IMR-90 (cell line): ENCODE measurements around the gene NCDN. TPM values are rescaled to one million over a fixed set of nuclear protein-coding genes. Genes with fewer than 3 reads are reported as not detected.

Experiments
- ATAC-seq: fragments of 200-7000 bp; cut with Tn5 transposase; 2 replicates; pipeline ENCODE4 v1.9.1; 2020; ENCODE audit warnings: low read depth, mild to moderate bottlenecking, moderate library complexity
- BruUV-seq: library from RNA; stranded (reverse); fragments of 400-500 nt; replicated peaks from 2 replicates; lab custom pipeline; 2021; lab: Mats Ljungman, UMichigan
- CTCF ChIA-PET: fragments of 300-600 bp; formaldehyde crosslinking; extraction: SDS; loops from one replicate; lab custom pipeline; 2021; ENCODE audit warnings: antibody characterized with exemption; lab: Yijun Ruan, JAX
- POLR2A ChIA-PET: fragments of 300-600 bp; sonication (Branson Sonifier 250); formaldehyde crosslinking; loops from one replicate; lab custom pipeline; 2022; ENCODE audit warnings: antibody characterized with exemption; ENCODE audit not compliant: unreplicated experiment; lab: Charles Lee
- DNase-seq: peaks from one replicate; pipeline ENCODE4 v3.0.0; 2013
- H2AFZ ChIP-seq: replicated peaks from 2 replicates; pipeline ENCODE3; 2013; ENCODE audit warnings: low read length, mild to moderate bottlenecking; ENCODE audit not compliant: poor library complexity
- H2AK5ac ChIP-seq: 2 replicates; pipeline ENCODE4 v1.6.1; 2013; ENCODE audit warnings: low read depth, low read length, inconsistent platforms
- H2AK9ac ChIP-seq: replicated peaks from 2 replicates; pipeline ENCODE3; 2013; ENCODE audit warnings: mild to moderate bottlenecking, low read depth, low read length, moderate library complexity; ENCODE audit not compliant: poor library complexity
- H2BK120ac ChIP-seq: 2 replicates; pipeline ENCODE4 v1.6.1; 2013; ENCODE audit warnings: low read depth, low read length, inconsistent platforms
- H2BK15ac ChIP-seq: 3 replicates; pipeline ENCODE4 v1.6.1; 2013; ENCODE audit warnings: low read depth, low read length, inconsistent platforms
- H2BK20ac ChIP-seq: 2 replicates; pipeline ENCODE4 v1.6.1; 2013; ENCODE audit warnings: low read depth, mild to moderate bottlenecking, inconsistent platforms, low read length, moderate library complexity
- H2BK5ac ChIP-seq: 2 replicates; pipeline ENCODE4 v1.6.1; 2013; ENCODE audit warnings: mild to moderate bottlenecking, low read depth, low read length, inconsistent platforms; ENCODE audit not compliant: poor library complexity, severe bottlenecking
- H3K14ac ChIP-seq: replicated peaks from 2 replicates; pipeline ENCODE4 v1.6.1; 2013; ENCODE audit warnings: low read depth, low read length, inconsistent platforms
- H3K18ac ChIP-seq: 2 replicates; pipeline ENCODE4 v1.6.1; 2013; ENCODE audit warnings: low read depth, low read length, control low read depth
- H3K23ac ChIP-seq: 2 replicates; pipeline ENCODE4 v1.6.1; 2013; ENCODE audit warnings: low read depth, low read length, inconsistent platforms
- H3K27ac ChIP-seq: 2 replicates; pipeline ENCODE4 v1.5.1; 2013; ENCODE audit warnings: mild to moderate bottlenecking, control low read depth, low read length; ENCODE audit not compliant: insufficient read depth
- H3K27me3 ChIP-seq: 2 replicates; pipeline ENCODE4 v1.6.1; 2013; ENCODE audit warnings: low read length; ENCODE audit not compliant: control insufficient read depth, insufficient read depth
- H3K36me3 ChIP-seq: 2 replicates; pipeline ENCODE4 v1.6.1; 2013; ENCODE audit warnings: low read length, mixed read lengths; ENCODE audit not compliant: control insufficient read depth, insufficient read depth
- H3K4ac ChIP-seq: 2 replicates; pipeline ENCODE4 v1.6.1; 2013; ENCODE audit warnings: low read depth, low read length, inconsistent platforms
- H3K4me1 ChIP-seq: 2 replicates; pipeline ENCODE4 v1.6.1; 2013; ENCODE audit warnings: low read length, mixed read lengths; ENCODE audit not compliant: control insufficient read depth, insufficient read depth
- H3K4me2 ChIP-seq: 2 replicates; pipeline ENCODE4 v1.6.1; 2013; ENCODE audit warnings: low read depth, mild to moderate bottlenecking, control low read depth, low read length, moderate library complexity
- H3K4me3 ChIP-seq: 2 replicates; pipeline ENCODE4 v1.5.1; 2013; ENCODE audit warnings: low read depth, mild to moderate bottlenecking, control low read depth, low read length, moderate library complexity; ENCODE audit not compliant: insufficient read depth
- H3K56ac ChIP-seq: 2 replicates; pipeline ENCODE4 v1.6.1; 2013; ENCODE audit warnings: low read length, inconsistent platforms; ENCODE audit not compliant: insufficient read depth; ENCODE audit errors: extremely low read depth
- H3K79me1 ChIP-seq, 2 experiments: 2 replicates each; pipeline ENCODE4 v1.6.1; 2013; ENCODE audit warnings: low read length in 2 of 2, inconsistent platforms in 1 of 2, low read depth in 1 of 2
- H3K9ac ChIP-seq: 2 replicates; pipeline ENCODE4 v1.6.1; 2013; ENCODE audit warnings: low read depth, low read length, control low read depth
- H3K9me1 ChIP-seq: 2 replicates; pipeline ENCODE4 v1.6.1; 2013; ENCODE audit warnings: low read length, inconsistent platforms; ENCODE audit not compliant: insufficient read depth
- H3K9me3 ChIP-seq: 2 replicates; pipeline ENCODE4 v1.6.1; 2013; ENCODE audit warnings: low read length; ENCODE audit not compliant: control insufficient read depth, insufficient read depth
- H4K20me1 ChIP-seq: 2 replicates; pipeline ENCODE4 v1.6.1; 2013; ENCODE audit warnings: low read length, inconsistent platforms; ENCODE audit not compliant: insufficient read depth
- H4K5ac ChIP-seq: 2 replicates; pipeline ENCODE4 v1.6.1; 2013; ENCODE audit warnings: mild to moderate bottlenecking, low read depth, low read length, control low read depth
- H4K8ac ChIP-seq, 2 experiments: 2 replicates each; pipeline ENCODE4 v1.6.1; 2013; ENCODE audit warnings: low read depth in 2 of 2, low read length in 2 of 2, control low read depth in 1 of 2, inconsistent platforms in 1 of 2
- H4K91ac ChIP-seq: 2 replicates; pipeline ENCODE4 v1.6.1; 2013; ENCODE audit warnings: low read depth, low read length, inconsistent platforms; ENCODE audit not compliant: insufficient read depth
- BHLHE40 ChIP-seq: fragments of 150-350 bp; IDR thresholded peaks from 2 replicates; pipeline ENCODE4 v1.6.1; 2016; ENCODE audit warnings: mild to moderate bottlenecking, low read depth, low read length
- CEBPB ChIP-seq: IDR thresholded peaks from 2 replicates; pipeline ENCODE4 v1.6.1; 2012; ENCODE audit warnings: low read depth, low read length, improper control_type of control experiment
- CHD1 ChIP-seq: IDR thresholded peaks from 2 replicates; pipeline ENCODE4 v1.6.1; 2012; ENCODE audit warnings: low read depth, low read length, improper control_type of control experiment
- FOS ChIP-seq: fragments of 150-350 bp; IDR thresholded peaks from 2 replicates; pipeline ENCODE4 v1.6.1; 2016; ENCODE audit warnings: low read depth, low read length
- MAFK ChIP-seq: IDR thresholded peaks from 2 replicates; pipeline ENCODE4 v1.6.1; 2012; ENCODE audit warnings: low read depth, low read length, improper control_type of control experiment
- MAZ ChIP-seq: IDR thresholded peaks from 2 replicates; pipeline ENCODE4 v1.6.1; 2012; ENCODE audit warnings: low read depth, mild to moderate bottlenecking, low read length, improper control_type of control experiment, moderate library complexity, borderline replicate concordance
- MXI1 ChIP-seq: IDR thresholded peaks from 2 replicates; pipeline ENCODE4 v1.6.1; 2012; ENCODE audit warnings: low read depth, mild to moderate bottlenecking, low read length, moderate library complexity, borderline replicate concordance
- NFE2L2 ChIP-seq: fragments of 150-350 bp; IDR thresholded peaks from 2 replicates; pipeline ENCODE4 v1.6.1; 2016; ENCODE audit warnings: low read depth, mild to moderate bottlenecking, low read length
- POLR2A ChIP-seq: IDR thresholded peaks from 2 replicates; pipeline ENCODE4 v1.6.1; 2012; ENCODE audit warnings: mild to moderate bottlenecking, low read depth, low read length
- RAD21 ChIP-seq: IDR thresholded peaks from 2 replicates; pipeline ENCODE4 v1.6.1; 2012; ENCODE audit warnings: low read length, improper control_type of control experiment
- RCOR1 ChIP-seq: IDR thresholded peaks from 2 replicates; pipeline ENCODE4 v1.6.1; 2012; ENCODE audit warnings: mild to moderate bottlenecking, low read length, improper control_type of control experiment; ENCODE audit not compliant: insufficient replicate concordance
- RFX5 ChIP-seq: IDR thresholded peaks from 2 replicates; pipeline ENCODE4 v1.8.0; 2012; ENCODE audit warnings: low read depth, mild to moderate bottlenecking, low read length, moderate library complexity
- SMC3 ChIP-seq: fragments of 150-350 bp; IDR thresholded peaks from 2 replicates; pipeline ENCODE4 v1.6.1; 2016; ENCODE audit warnings: low read depth, mild to moderate bottlenecking, antibody characterized with exemption, low read length, moderate library complexity
- WGBS, 2 experiments: methylation state at CpG; one replicate each; pipeline versions ENCODE4 v1.1.5 to v1.1.7; 2013; ENCODE audit warnings: missing lambda C conversion rate in 2 of 2; ENCODE audit not compliant: insufficient read length in 1 of 2; ENCODE audit errors: extremely low coverage in 2 of 2; 5-methylcytosine and 5-hydroxymethylcytosine counted together
- dilution Hi-C: fragments of 300-500 bp; cut with HindIII; formaldehyde crosslinking; loops from one replicate; pipeline ENCODE4 v1.14.3; 2018; ENCODE audit warnings: low sequenced_read_pairs; ENCODE audit not compliant: unreplicated experiment
- in situ Hi-C: fragments of 300-500 bp; cut with MboI; formaldehyde crosslinking; loops from 3 replicates; pipeline ENCODE4 v1.14.3; 2019; ENCODE audit warnings: low sequenced_read_pairs, inconsistent platforms, mixed read lengths
- intact Hi-C: fragments of 100-400 bp; cut with micrococcal nuclease; formaldehyde crosslinking; loops from 2 replicates; pipeline ENCODE4 v1.10.0; 2022
- polyA plus RNA-seq, 3 experiments: library from polyadenylated mRNA; depleted of rRNA; stranded (reverse); fragments of >200 nt; gene quantifications; 2 replicates each; pipeline ENCODE4 v1.2.3, GENCODE V29; 2012; ENCODE audit warnings: low replicate concordance in 1 of 3
- total RNA-seq: library from RNA; depleted of rRNA; stranded (reverse); fragments of >200 nt; gene quantifications from 2 replicates; pipeline ENCODE4 v1.2.3, GENCODE V29; 2012
- TF ChIP-seq, protein P1 (sequence below): conservative IDR thresholded peaks from 2 replicates; pipeline ENCODE4 v1.5.1; 2012; ENCODE audit warnings: mild to moderate bottlenecking, low read depth, low read length, improper control_type of control experiment
- TF ChIP-seq, protein P2 (sequence below): fragments of 150-350 bp; IDR thresholded peaks from 2 replicates; pipeline ENCODE4 v1.6.1; 2017; ENCODE audit warnings: mild to moderate bottlenecking, antibody characterized with exemption, low read length, low read depth
- TF ChIP-seq, protein P3 (sequence below): fragments of 150-350 bp; IDR thresholded peaks from 2 replicates; pipeline ENCODE4 v1.6.1; 2016; ENCODE audit warnings: low read depth, mild to moderate bottlenecking, low read length, moderate library complexity, borderline replicate concordance

NCDN gene
- total and polyA plus RNA-seq, 2 of the 4 experiments (the other 2 are of a cell fraction), result 10.0 to 38.8 TPM

DNA sequence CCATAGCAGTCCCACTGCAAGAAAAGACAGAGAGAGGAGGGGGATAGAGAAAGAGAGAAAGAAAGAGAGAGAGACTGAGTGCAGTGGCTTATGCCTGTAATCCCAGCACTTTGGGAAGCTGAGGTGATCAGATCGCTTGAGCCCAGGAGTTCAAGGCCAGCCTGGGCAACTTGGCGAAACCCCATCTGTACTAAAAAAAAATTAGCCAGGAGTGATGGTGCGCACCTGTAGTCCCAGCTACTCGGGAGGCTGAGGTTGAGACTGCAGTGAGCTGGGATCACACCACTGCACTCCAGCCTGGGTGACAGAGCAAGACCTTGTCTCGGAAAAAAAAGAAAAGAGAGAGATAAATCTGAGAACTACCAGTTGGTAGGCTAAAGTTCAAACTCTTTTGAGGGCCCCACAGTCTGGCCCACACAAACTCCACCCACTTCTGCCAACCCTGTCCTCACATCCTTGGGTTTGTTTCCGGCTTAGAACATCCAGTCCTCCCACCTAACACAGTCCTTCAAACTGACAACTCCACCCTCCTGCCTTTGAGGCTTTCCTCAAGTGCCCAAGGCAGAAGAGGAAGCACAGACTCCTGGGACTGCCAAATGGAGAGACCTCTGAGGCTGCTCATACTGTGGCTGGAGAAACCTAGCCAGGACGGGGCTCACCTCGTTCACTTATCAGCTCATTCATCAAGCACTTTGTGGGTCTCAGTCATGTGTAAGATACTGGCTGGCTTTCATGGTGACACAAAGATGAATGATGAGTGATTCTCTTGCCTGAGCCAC, 35.6 kb downstream of the NCDN start:
- Histone ChIP-seq H3K27ac (no peak overlapping the region), H3K36me3 (peaks cover 6% of the 10 kb centered on the region), H2AK5ac (no peak overlapping the region), H3K79me1 (no peaks in the 10 kb centered on the region), H4K8ac (no peak overlapping the region), H4K91ac (no peak overlapping the region), H3K4ac (no peak overlapping the region), H3K9me3 (no peaks in the 10 kb centered on the region), H3K23ac (peak overlapping the region; percentile 16; the same call in 1 of the 2 replicates), H4K20me1 (no peaks in the 10 kb centered on the region; the same call in 1 of the 2 replicates), H3K9ac (no peak overlapping the region), H3K9me1 (peaks cover 24% of the 10 kb centered on the region), H3K4me2 (no peak overlapping the region), H2AK9ac (no peak overlapping the region), H4K5ac (no peak overlapping the region), H3K18ac (no peak overlapping the region), H3K4me1 (no peaks in the 10 kb centered on the region), H3K4me3 (no peak overlapping the region), H2BK5ac (no peak overlapping the region), H3K14ac (no peak overlapping the region), H3K27me3 (no peaks in the 10 kb centered on the region), H3K56ac (no peak overlapping the region), H2BK120ac (no peak overlapping the region), H2BK15ac (no peak overlapping the region), H2BK20ac (no peak overlapping the region), H2AFZ (no peak overlapping the region)
- POLR2A ChIA-PET, result no interaction called here
- dilution Hi-C loops (no loop called here), intact Hi-C loops (no loop called here), in situ Hi-C loops (no loop called here)
- CTCF ChIA-PET, result no interaction called here
- ATAC-seq (no peak), DNase-seq (no peak)
- WGBS, 2 experiments, result no CpG with 5 or more reads among the region's 8 CpGs
- no TSS peak for BruUV-seq
- TF ChIP-seq, protein P1, sequence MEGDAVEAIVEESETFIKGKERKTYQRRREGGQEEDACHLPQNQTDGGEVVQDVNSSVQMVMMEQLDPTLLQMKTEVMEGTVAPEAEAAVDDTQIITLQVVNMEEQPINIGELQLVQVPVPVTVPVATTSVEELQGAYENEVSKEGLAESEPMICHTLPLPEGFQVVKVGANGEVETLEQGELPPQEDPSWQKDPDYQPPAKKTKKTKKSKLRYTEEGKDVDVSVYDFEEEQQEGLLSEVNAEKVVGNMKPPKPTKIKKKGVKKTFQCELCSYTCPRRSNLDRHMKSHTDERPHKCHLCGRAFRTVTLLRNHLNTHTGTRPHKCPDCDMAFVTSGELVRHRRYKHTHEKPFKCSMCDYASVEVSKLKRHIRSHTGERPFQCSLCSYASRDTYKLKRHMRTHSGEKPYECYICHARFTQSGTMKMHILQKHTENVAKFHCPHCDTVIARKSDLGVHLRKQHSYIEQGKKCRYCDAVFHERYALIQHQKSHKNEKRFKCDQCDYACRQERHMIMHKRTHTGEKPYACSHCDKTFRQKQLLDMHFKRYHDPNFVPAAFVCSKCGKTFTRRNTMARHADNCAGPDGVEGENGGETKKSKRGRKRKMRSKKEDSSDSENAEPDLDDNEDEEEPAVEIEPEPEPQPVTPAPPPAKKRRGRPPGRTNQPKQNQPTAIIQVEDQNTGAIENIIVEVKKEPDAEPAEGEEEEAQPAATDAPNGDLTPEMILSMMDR, result no peak
- TF ChIP-seq MAZ (no peak), RFX5 (no peak), MXI1 (no peak), RAD21 (no peak), MAFK (no peak), CHD1 (no peak), POLR2A (no peak), SMC3 (no peak), NFE2L2 (no peak), FOS (no peak), BHLHE40 (no peak), CEBPB (no peak), RCOR1 (no peak)
- TF ChIP-seq, protein P2, sequence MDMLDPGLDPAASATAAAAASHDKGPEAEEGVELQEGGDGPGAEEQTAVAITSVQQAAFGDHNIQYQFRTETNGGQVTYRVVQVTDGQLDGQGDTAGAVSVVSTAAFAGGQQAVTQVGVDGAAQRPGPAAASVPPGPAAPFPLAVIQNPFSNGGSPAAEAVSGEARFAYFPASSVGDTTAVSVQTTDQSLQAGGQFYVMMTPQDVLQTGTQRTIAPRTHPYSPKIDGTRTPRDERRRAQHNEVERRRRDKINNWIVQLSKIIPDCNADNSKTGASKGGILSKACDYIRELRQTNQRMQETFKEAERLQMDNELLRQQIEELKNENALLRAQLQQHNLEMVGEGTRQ, result no peak
- TF ChIP-seq, protein P3, sequence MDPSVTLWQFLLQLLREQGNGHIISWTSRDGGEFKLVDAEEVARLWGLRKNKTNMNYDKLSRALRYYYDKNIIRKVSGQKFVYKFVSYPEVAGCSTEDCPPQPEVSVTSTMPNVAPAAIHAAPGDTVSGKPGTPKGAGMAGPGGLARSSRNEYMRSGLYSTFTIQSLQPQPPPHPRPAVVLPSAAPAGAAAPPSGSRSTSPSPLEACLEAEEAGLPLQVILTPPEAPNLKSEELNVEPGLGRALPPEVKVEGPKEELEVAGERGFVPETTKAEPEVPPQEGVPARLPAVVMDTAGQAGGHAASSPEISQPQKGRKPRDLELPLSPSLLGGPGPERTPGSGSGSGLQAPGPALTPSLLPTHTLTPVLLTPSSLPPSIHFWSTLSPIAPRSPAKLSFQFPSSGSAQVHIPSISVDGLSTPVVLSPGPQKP, result no peak
